Neural progenitor cell (in vitro differentiated cells): ENCODE results near the gene PRKX. TPM values are rescaled to one million over a fixed set of nuclear protein-coding genes. Genes with fewer than 3 reads are reported as not detected.
"Not testable (repeated sequence)": the region's sequence is repeated elsewhere in the genome, so short reads cannot be mapped to it uniquely, and the experiment has no call there.

Experiments
- DNase-seq: peaks from one replicate; pipeline ENCODE4 v3.0.0-alpha.2; 2016; ENCODE audit warnings: low spot score
- H2AFZ ChIP-seq: fragments of 200-600 bp; sonication (generic); replicated peaks from 2 replicates; pipeline ENCODE4 v1.6.1; 2016; ENCODE audit warnings: antibody characterized with exemption
- H3F3A ChIP-seq: fragments of 200-600 bp; sonication (generic); 2 replicates; pipeline ENCODE4 v1.6.1; 2016; ENCODE audit warnings: antibody characterized with exemption, low read depth
- H3K27ac ChIP-seq: fragments of 200-600 bp; sonication (generic); 2 replicates; pipeline ENCODE4 v1.5.1; 2016; ENCODE audit warnings: mild to moderate bottlenecking
- H3K27me3 ChIP-seq: fragments of 200-600 bp; sonication (generic); 2 replicates; pipeline ENCODE4 v1.6.1; 2016; ENCODE audit warnings: mild to moderate bottlenecking, moderate library complexity
- H3K36me3 ChIP-seq: fragments of 200-600 bp; sonication (generic); 2 replicates; pipeline ENCODE4 v1.5.1; 2016
- H3K4me1 ChIP-seq: fragments of 200-600 bp; sonication (generic); 2 replicates; pipeline ENCODE4 v1.6.1; 2016; ENCODE audit warnings: mixed run types
- H3K4me2 ChIP-seq: fragments of 200-600 bp; sonication (generic); 2 replicates; pipeline ENCODE4 v1.6.1; 2016
- H3K4me3 ChIP-seq: fragments of 200-600 bp; sonication (generic); 2 replicates; pipeline ENCODE4 v1.5.1; 2016
- H3K79me2 ChIP-seq: fragments of 200-600 bp; sonication (generic); 2 replicates; pipeline ENCODE4 v1.6.1; 2016; ENCODE audit warnings: low read depth
- H3K9ac ChIP-seq: fragments of 200-600 bp; sonication (generic); 2 replicates; pipeline ENCODE4 v1.6.1; 2016
- H3K9me3 ChIP-seq: fragments of 200-600 bp; sonication (generic); 2 replicates; pipeline ENCODE4 v1.5.1; 2016; ENCODE audit warnings: low read depth
- H4K20me1 ChIP-seq: fragments of 200-600 bp; sonication (generic); 2 replicates; pipeline ENCODE4 v1.6.1; 2016; ENCODE audit warnings: low read depth
- H3K27ac Mint-ChIP-seq: 3 replicates; pipeline ENCODE4 v1.8.0; 2021; ENCODE audit warnings: mixed read lengths
- H3K27me3 Mint-ChIP-seq: 2 replicates; pipeline ENCODE4 v1.8.0; 2022; ENCODE audit warnings: low read depth, mild to moderate bottlenecking, inconsistent platforms, moderate library complexity, mixed read lengths; ENCODE audit not compliant: insufficient read depth
- H3K36me3 Mint-ChIP-seq: 3 replicates; pipeline ENCODE4 v1.8.0; 2021; ENCODE audit warnings: mixed read lengths
- H3K4me1 Mint-ChIP-seq: 3 replicates; pipeline ENCODE4 v1.8.0; 2021; ENCODE audit warnings: mixed read lengths
- H3K4me3 Mint-ChIP-seq: 3 replicates; pipeline ENCODE4 v1.8.0; 2021; ENCODE audit warnings: mild to moderate bottlenecking, moderate library complexity, mixed read lengths
- H3K9me3 Mint-ChIP-seq: 3 replicates; pipeline ENCODE4 v1.8.0; 2020; ENCODE audit warnings: mixed read lengths
- EZH2 ChIP-seq: fragments of 200-600 bp; sonication (generic); IDR thresholded peaks from 2 replicates; pipeline ENCODE4 v1.6.1; 2017; ENCODE audit warnings: antibody characterized with exemption, mild to moderate bottlenecking, moderate library complexity
- EZH2phosphoT487 ChIP-seq: fragments of 200-600 bp; sonication (generic); IDR thresholded peaks from 2 replicates; pipeline ENCODE4 v1.6.1; 2017; ENCODE audit warnings: antibody characterized with exemption
- total RNA-seq: library from RNA; depleted of rRNA; stranded (reverse); fragments of >200 nt; gene quantifications from 2 replicates; pipeline ENCODE4 v1.2.3, GENCODE V29; 2015; ENCODE audit warnings: low replicate concordance
- TF ChIP-seq, protein P1 (sequence below): fragments of 200-600 bp; sonication (generic); IDR thresholded peaks from 2 replicates; pipeline ENCODE4 v1.5.1; 2017; ENCODE audit warnings: antibody characterized with exemption, mild to moderate bottlenecking

PRKX gene
- total RNA-seq, 1 donor from 2014 or later, result 14.6 TPM

DNA sequence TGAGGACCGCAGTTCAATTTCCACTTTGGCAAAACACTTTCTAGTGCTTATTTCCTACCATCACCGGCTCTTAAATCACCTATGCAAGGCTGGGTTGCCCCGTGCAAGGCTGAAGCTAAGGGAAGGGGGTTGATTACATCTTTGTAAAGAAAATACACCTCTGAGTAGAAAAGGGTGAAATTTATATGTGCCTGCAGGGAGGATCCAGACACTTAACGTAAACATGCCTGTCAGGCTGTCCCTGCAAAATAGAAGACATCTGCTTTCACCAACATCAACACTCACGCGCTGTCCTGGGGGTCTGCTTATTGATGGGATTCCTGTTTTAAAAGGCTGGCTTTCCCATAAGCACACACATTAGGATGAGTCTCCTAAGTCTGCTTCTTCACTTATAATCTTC is 92.0 kb downstream of the PRKX start:
- Histone ChIP-seq H3K36me3 (no peaks in the 10 kb centered on the region), H3K79me2 (no peaks in the 10 kb centered on the region), H3K9ac (no peak overlapping the region), H3K4me1 (no peaks in the 10 kb centered on the region), H3K4me2 (no peak overlapping the region), H3K27ac (no peak overlapping the region), H3K4me3 (no peak overlapping the region), H3F3A (no peaks in the 10 kb centered on the region), H4K20me1 (no peaks in the 10 kb centered on the region), H3K9me3 (no peaks in the 10 kb centered on the region), H3K27me3 (no peaks in the 10 kb centered on the region), H2AFZ (no peak overlapping the region)
- TF ChIP-seq, protein P1, sequence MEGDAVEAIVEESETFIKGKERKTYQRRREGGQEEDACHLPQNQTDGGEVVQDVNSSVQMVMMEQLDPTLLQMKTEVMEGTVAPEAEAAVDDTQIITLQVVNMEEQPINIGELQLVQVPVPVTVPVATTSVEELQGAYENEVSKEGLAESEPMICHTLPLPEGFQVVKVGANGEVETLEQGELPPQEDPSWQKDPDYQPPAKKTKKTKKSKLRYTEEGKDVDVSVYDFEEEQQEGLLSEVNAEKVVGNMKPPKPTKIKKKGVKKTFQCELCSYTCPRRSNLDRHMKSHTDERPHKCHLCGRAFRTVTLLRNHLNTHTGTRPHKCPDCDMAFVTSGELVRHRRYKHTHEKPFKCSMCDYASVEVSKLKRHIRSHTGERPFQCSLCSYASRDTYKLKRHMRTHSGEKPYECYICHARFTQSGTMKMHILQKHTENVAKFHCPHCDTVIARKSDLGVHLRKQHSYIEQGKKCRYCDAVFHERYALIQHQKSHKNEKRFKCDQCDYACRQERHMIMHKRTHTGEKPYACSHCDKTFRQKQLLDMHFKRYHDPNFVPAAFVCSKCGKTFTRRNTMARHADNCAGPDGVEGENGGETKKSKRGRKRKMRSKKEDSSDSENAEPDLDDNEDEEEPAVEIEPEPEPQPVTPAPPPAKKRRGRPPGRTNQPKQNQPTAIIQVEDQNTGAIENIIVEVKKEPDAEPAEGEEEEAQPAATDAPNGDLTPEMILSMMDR, result no peak
- Mint-ChIP-seq H3K27me3 (peaks cover 2% of the 10 kb centered on the region), H3K4me1 (no peaks in the 10 kb centered on the region), H3K9me3 (no peaks in the 10 kb centered on the region), H3K36me3 (peaks cover 30% of the 10 kb centered on the region), H3K27ac (no peak overlapping the region), H3K4me3 (no peak overlapping the region)
- DNase-seq, result no peak

DNA sequence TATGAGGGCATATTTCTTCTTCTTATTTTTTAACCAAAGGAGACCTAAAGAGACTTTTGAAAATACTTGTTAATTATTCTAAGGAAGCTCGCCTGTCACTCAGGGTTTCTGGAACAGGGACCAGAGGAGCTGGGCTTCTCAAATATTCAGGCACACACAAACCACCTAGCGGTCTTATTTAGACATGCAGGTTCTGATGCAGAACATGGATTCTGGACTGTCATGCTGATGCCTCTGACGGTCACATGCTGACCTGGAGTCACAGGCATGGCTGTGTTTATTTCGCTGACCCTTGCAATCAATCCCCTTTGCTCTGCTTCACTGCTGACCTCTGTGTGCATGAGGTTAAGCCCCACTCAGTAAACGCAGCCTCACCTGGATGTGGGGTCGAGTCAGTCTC is 101.7 kb downstream of the PRKX start:
- H3K36me3 Mint-ChIP-seq, result peaks cover 37% of the 10 kb centered on the region
- not testable (repeated sequence) for H3K27me3 ChIP-seq, H3K9me3 Mint-ChIP-seq, H3K4me1 ChIP-seq, H2AFZ ChIP-seq, H3F3A ChIP-seq, H3K27me3 Mint-ChIP-seq, H3K9me3 ChIP-seq, H3K79me2 ChIP-seq, H3K4me2 ChIP-seq, H3K27ac Mint-ChIP-seq, H3K4me1 Mint-ChIP-seq, H3K36me3 ChIP-seq, H3K4me3 ChIP-seq, H4K20me1 ChIP-seq, DNase-seq, H3K4me3 Mint-ChIP-seq, H3K9ac ChIP-seq, H3K27ac ChIP-seq

DNA sequence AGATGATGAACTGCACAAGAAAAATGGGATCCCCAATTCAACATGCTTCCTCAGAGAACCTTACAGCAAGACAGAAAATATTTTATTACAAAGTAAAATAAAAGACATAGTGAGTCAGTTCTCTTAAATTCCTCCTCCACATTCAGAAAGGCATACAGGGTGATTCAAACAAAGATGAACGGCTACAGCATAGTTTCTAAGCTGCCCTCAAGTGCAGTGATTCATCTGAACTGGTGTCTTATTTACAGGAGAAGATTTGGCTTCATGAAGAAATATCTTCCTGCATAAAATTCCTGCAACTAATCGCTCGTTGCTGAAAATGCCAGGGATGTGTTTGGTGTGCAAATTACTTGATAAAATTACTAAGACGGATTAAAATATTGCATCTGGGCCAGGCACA is 103.6 kb downstream of the PRKX start:
- H3F3A ChIP-seq, result no peaks in the 10 kb centered on the region
- no peak overlapping the region for H3K4me2 ChIP-seq
- no peaks in the 10 kb centered on the region for H4K20me1 ChIP-seq
- no peak overlapping the region for H2AFZ ChIP-seq
- Mint-ChIP-seq H3K27ac (no peak overlapping the region), H3K4me1 (peaks cover 2% of the 10 kb centered on the region), H3K4me3 (no peak overlapping the region), H3K9me3 (no peaks in the 10 kb centered on the region), H3K27me3 (no peaks in the 10 kb centered on the region), H3K36me3 (peaks cover 36% of the 10 kb centered on the region)
- H3K9me3 ChIP-seq, result no peaks in the 10 kb centered on the region
- H3K9ac ChIP-seq, result no peak overlapping the region
- no peaks in the 10 kb centered on the region for H3K4me1 ChIP-seq
- peaks cover 2% of the 10 kb centered on the region for H3K36me3 ChIP-seq
- no peak overlapping the region for H3K4me3 ChIP-seq
- no peak for DNase-seq
- no peak for TF ChIP-seq EZH2phosphoT487
- TF ChIP-seq EZH2, result no peak
- TF ChIP-seq, protein P1, result no peak
- no peak overlapping the region for H3K27ac ChIP-seq
- H3K27me3 ChIP-seq, result no peaks in the 10 kb centered on the region
- H3K79me2 ChIP-seq, result no peaks in the 10 kb centered on the region

DNA sequence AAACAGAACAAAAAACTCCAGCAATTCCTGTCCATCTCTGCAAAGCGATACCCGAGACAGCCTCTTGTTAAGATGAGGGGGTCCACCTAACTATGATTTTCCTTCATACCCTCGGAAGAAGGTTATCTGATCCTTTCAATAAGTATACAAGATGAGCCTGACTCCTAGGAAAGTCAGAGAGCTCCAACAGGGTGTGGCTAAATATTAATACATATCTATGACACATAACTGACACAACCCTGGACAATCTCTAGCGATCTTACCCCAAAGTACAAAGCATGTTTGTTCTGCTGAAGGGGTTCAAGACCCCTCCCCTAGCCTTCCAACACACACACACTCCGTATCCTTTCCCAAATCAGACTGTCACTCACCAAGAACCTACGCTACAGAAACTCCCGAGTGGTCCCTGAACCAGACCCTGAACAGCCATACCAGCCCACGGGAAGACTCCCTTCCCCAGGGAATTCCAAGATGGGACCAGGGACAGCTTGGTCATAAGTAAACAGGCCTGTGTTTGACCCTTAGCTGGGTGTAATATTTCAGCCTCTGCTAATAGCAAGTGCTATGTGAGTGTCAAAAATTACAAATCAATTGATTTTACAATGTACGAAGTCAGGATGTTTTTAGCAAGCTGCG is 110.3 kb downstream of the PRKX start:
- Mint-ChIP-seq H3K36me3 (peaks cover 18% of the 10 kb centered on the region), H3K4me1 (peaks cover 2% of the 10 kb centered on the region), H3K27ac (no peak overlapping the region), H3K27me3 (no peaks in the 10 kb centered on the region), H3K4me3 (no peak overlapping the region), H3K9me3 (no peaks in the 10 kb centered on the region)
- TF ChIP-seq EZH2phosphoT487, result no peak
- no peak for TF ChIP-seq EZH2
- H3F3A ChIP-seq, result no peaks in the 10 kb centered on the region
- no peaks in the 10 kb centered on the region for H4K20me1 ChIP-seq
- H3K4me2 ChIP-seq, result no peak overlapping the region
- H3K4me1 ChIP-seq, result no peaks in the 10 kb centered on the region
- H3K27me3 ChIP-seq, result no peaks in the 10 kb centered on the region
- H3K27ac ChIP-seq, result no peak overlapping the region
- no peak overlapping the region for H3K4me3 ChIP-seq
- H3K36me3 ChIP-seq, result no peaks in the 10 kb centered on the region
- H2AFZ ChIP-seq, result no peak overlapping the region
- no peak for DNase-seq
- H3K9ac ChIP-seq, result no peak overlapping the region
- no peaks in the 10 kb centered on the region for H3K9me3 ChIP-seq
- no peaks in the 10 kb centered on the region for H3K79me2 ChIP-seq
